A549 (cell line): Measurements from ENCODE around the gene TBC1D25. TPM values are rescaled to one million over a fixed set of nuclear protein-coding genes. Genes with fewer than 3 reads are reported as not detected.

ENCODE experiments used
- ATAC-seq, 2 experiments: fragments of 200-7000 bp in 1 of 2; fragments of >200 bp in 1 of 2; cut with Nextera tagmentation in 1 of 2; cut with Tn5 transposase in 1 of 2; 3 replicates each; pipeline versions ENCODE4 v1.8.0 to v1.9.1; 2018 to 2020; ENCODE audit warnings: mild to moderate bottlenecking in 1 of 2, moderate library complexity in 1 of 2
- CTCF ChIA-PET: fragments of 300-600 bp; sonication (Branson Sonifier 250); formaldehyde crosslinking; extraction: SDS; loops from one replicate; lab custom pipeline; 2021; ENCODE audit warnings: antibody characterized with exemption, inconsistent platforms; lab: Yijun Ruan, JAX
- POLR2A ChIA-PET: fragments of 350-600 bp; formaldehyde crosslinking; extraction: SDS; loops from one replicate; lab custom pipeline; 2021; ENCODE audit warnings: antibody characterized with exemption, inconsistent platforms; lab: Yijun Ruan, JAX
- DNase-seq, 2 experiments: peaks; one replicate each; pipeline versions ENCODE4 v3.0.0 to v3.0.0-alpha.2; 2011 to 2016; ENCODE audit warnings: low read depth in 1 of 2, low spot score in 1 of 2
- FAIRE-seq: peaks from 2 replicates; lab custom pipeline; 2011; peaks lifted over from hg19 to GRCh38; lab: Jason Lieb, UNC
- H3K27ac ChIP-seq, 2 experiments: fragments of >200 bp; sonication (Bioruptor Twin); formaldehyde crosslinking; 3 replicates each; pipeline ENCODE4 v1.5.1; 2016 to 2017
- H3K4me1 ChIP-seq: fragments of >200 bp; sonication (Bioruptor Twin); formaldehyde crosslinking; 3 replicates; pipeline ENCODE4 v1.6.1; 2016
- H3K4me2 ChIP-seq: fragments of >200 bp; sonication (Bioruptor Twin); formaldehyde crosslinking; 3 replicates; pipeline ENCODE4 v1.6.1; 2016
- H3K4me3 ChIP-seq: fragments of >200 bp; sonication (Bioruptor Twin); formaldehyde crosslinking; 3 replicates; pipeline ENCODE4 v1.5.1; 2016
- H3K9me3 ChIP-seq: fragments of >200 bp; sonication (Bioruptor Twin); formaldehyde crosslinking; 3 replicates; pipeline ENCODE4 v1.6.1; 2016
- CBX2 ChIP-seq: fragments of 200-600 bp; sonication (generic); IDR thresholded peaks from 2 replicates; pipeline ENCODE4 v1.6.1; 2016; ENCODE audit warnings: low read depth, mild to moderate bottlenecking, borderline replicate concordance
- CEBPB ChIP-seq, 2 experiments: fragments of >200 bp in 1 of 2; sonication (Bioruptor Twin) in 1 of 2; formaldehyde crosslinking in 1 of 2; IDR thresholded peaks; 2 replicates each; pipeline ENCODE4 v1.6.1; 2012 to 2016
- CHD2 ChIP-seq: fragments of 150-350 bp; IDR thresholded peaks from 2 replicates; pipeline ENCODE4 v1.6.1; 2014; ENCODE audit warnings: low read length; ENCODE audit not compliant: partially characterized antibody
- CHD4 ChIP-seq: fragments of 200-600 bp; sonication (generic); IDR thresholded peaks from 2 replicates; pipeline ENCODE4 v1.6.1; 2016; ENCODE audit warnings: antibody characterized with exemption, mild to moderate bottlenecking, borderline replicate concordance
- EP300 ChIP-seq, 2 experiments: fragments of >200 bp; sonication (Bioruptor Twin); formaldehyde crosslinking; IDR thresholded peaks; 2 replicates in 1 of 2; 3 replicates in 1 of 2; pipeline ENCODE4 v1.6.1; 2016 to 2017
- ESRRA ChIP-seq: fragments of 150-350 bp; IDR thresholded peaks from 2 replicates; pipeline ENCODE4 v1.6.1; 2014; ENCODE audit warnings: mild to moderate bottlenecking, low read length, borderline replicate concordance
- FOSL2 ChIP-seq, 2 experiments: fragments of 450-650 bp in 1 of 2; fragments of >200 bp in 1 of 2; sonication (Bioruptor Twin) in 1 of 2; formaldehyde crosslinking; IDR thresholded peaks; 2 replicates each; pipeline versions ENCODE4 v1.5.0 to v1.6.1; 2016 to 2020; ENCODE audit warnings: mild to moderate bottlenecking in 1 of 2, moderate library complexity in 1 of 2
- FOXS1 ChIP-seq: fragments of 250-450 bp; sonication (Bioruptor Pico); IDR thresholded peaks from 2 replicates; pipeline ENCODE4 v1.5.0; 2020; ENCODE audit warnings: mild to moderate bottlenecking, moderate library complexity
- HMGXB4 ChIP-seq: fragments of 250-450 bp; sonication (Bioruptor Pico); IDR thresholded peaks from 2 replicates; pipeline ENCODE4 v1.5.0; 2021; ENCODE audit warnings: mild to moderate bottlenecking, moderate library complexity, borderline replicate concordance
- JUN ChIP-seq, 2 experiments: fragments of >200 bp; sonication (Bioruptor Twin); formaldehyde crosslinking; IDR thresholded peaks; 2 replicates in 1 of 2; 3 replicates in 1 of 2; pipeline ENCODE4 v1.6.1; 2016 to 2017
- MYC ChIP-seq: IDR thresholded peaks from 2 replicates; pipeline ENCODE4 v1.6.1; 2012; ENCODE audit warnings: mild to moderate bottlenecking, inconsistent platforms, low read length, improper control_type of control experiment, borderline replicate concordance
- NPAS2 ChIP-seq: fragments of 250-450 bp; sonication (Bioruptor Pico); IDR thresholded peaks from 2 replicates; pipeline ENCODE4 v1.8.0; 2022; ENCODE audit warnings: mild to moderate bottlenecking, moderate library complexity, borderline replicate concordance
- NR3C1 ChIP-seq: fragments of >200 bp; sonication (Bioruptor Twin); formaldehyde crosslinking; IDR thresholded peaks from 3 replicates; pipeline ENCODE4 v1.6.1; 2017
- PHF8 ChIP-seq: fragments of 200-600 bp; sonication (generic); IDR thresholded peaks from 2 replicates; pipeline ENCODE4 v1.6.1; 2016; ENCODE audit warnings: low read depth, mild to moderate bottlenecking, antibody characterized with exemption, moderate library complexity, borderline replicate concordance
- POLR2A ChIP-seq: IDR thresholded peaks from 2 replicates; pipeline ENCODE4 v1.6.1; 2012; ENCODE audit warnings: mild to moderate bottlenecking, low read length
- RAD21 ChIP-seq, 2 experiments: fragments of >200 bp in 1 of 2; sonication (Bioruptor Twin) in 1 of 2; formaldehyde crosslinking in 1 of 2; IDR thresholded peaks in 1 of 2; conservative IDR thresholded peaks in 1 of 2; 2 replicates in 1 of 2; 3 replicates in 1 of 2; pipeline ENCODE4 v1.6.1; 2012 to 2018; ENCODE audit warnings: inconsistent platforms in 1 of 2
- SMC3 ChIP-seq: fragments of >200 bp; sonication (Bioruptor Twin); formaldehyde crosslinking; IDR thresholded peaks from 3 replicates; pipeline ENCODE4 v1.6.1; 2018; ENCODE audit warnings: inconsistent platforms
- TFCP2L1 ChIP-seq: fragments of 250-450 bp; sonication (Bioruptor Pico); IDR thresholded peaks from 2 replicates; pipeline ENCODE4 v1.5.0; 2021; ENCODE audit warnings: mild to moderate bottlenecking
- WGBS: methylation state at CpG from one replicate; pipeline ENCODE4 v1.1.6; 2017; ENCODE audit errors: missing lambda C conversion rate; 5-methylcytosine and 5-hydroxymethylcytosine counted together
- polyA minus RNA-seq: library from RNA; depleted of rRNA, polyadenylated mRNA; stranded (reverse); fragments of >200 nt; gene quantifications from 2 replicates; pipeline ENCODE4 v1.2.3, GENCODE V29; 2011; rRNA and poly(A)+ RNA removed
- polyA plus RNA-seq, 4 experiments: library from polyadenylated mRNA; depleted of rRNA in 3 of 4; stranded (reverse); fragments of >200 nt; fragmentation: RNase III in 1 of 4; extraction: RNeasy Plus Mini Kit Qiagen cat#74134 plus additional on column Dnase treatment in 1 of 4; gene quantifications; 2 replicates in 3 of 4; 3 replicates in 1 of 4; pipeline ENCODE4 v1.2.3, GENCODE V29; 2011 to 2017
- TF ChIP-seq, protein P1 (sequence below): fragments of >200 bp; sonication (Bioruptor Twin); formaldehyde crosslinking; IDR thresholded peaks from 3 replicates; pipeline ENCODE4 v1.5.1; 2016
- TF ChIP-seq, protein P2 (sequence below): fragments of >200 bp; sonication (Bioruptor Twin); formaldehyde crosslinking; IDR thresholded peaks from 3 replicates; pipeline ENCODE4 v1.6.1; 2016
- TF ChIP-seq, protein P3 (sequence below): IDR thresholded peaks from 2 replicates; pipeline ENCODE4 v1.6.1; 2012

Gene TBC1D25
- polyA plus RNA-seq (2011; rRNA removed) (8.6 and 10.8 TPM in 2 replicates), polyA plus RNA-seq (2017; fragmentation: RNase III; extraction: RNeasy Plus Mini Kit Qiagen cat#74134 plus additional on column Dnase treatment) (8.8 to 13.0 TPM (median 11.6 TPM) in 3 replicates), polyA minus RNA-seq (14.6 and 21.8 TPM in 2 replicates)
- polyA plus RNA-seq (2012; cell fraction: cytosol; rRNA removed) = 18.1 and 19.4 TPM in 2 replicates
- 28.9 and 29.3 TPM in 2 replicates for polyA plus RNA-seq (2012; cell fraction: nucleus; rRNA removed)

DNA sequence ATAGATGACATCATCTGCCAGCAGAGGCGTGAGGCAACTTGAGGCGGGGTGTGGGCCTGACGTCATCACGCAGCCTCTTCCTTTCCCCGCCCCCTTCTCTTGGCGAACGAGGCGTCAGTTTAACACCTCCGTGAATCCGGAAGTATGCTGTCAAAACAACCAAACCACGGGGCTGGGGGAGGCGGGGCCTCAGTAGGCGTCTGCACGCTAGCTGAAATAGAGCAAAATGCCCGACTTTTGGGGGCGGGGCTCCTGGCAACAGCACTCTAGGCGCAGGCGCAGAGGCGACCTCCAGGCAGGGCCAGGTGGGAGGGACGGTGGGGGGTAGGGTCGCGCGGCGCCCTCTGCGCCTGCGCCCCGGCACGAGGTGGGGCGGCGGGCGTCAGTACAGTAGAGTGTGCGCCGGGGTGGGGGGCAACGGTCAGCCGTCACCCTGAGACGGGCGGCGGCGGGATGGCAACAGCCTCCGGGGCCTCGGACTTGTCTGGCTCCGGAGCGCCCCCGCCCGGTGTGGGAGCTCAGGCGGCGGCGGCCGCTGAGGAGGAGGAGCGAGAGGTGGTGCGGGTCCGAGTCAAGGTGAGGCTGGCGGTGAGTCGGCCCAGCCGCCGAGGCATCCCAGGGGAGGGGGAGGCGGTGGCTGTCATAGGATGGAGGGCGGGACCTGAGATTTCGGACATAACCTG, at the start of gene TBC1D25:
Gene TBC1D25, plus strand, starts transcription at position 370 of the 683 bp plus-strand sequence. Its CDS starts 84 bp downstream, at position 454.
- POLR2A ChIA-PET = interaction anchor here (0.6 to 1.6 kb wide), 8 partner anchors 9 to 1527 kb away, joined by 3 to 14 read pairs (median 5); partner anchors contain the start of genes RBM3 and USP11
- Histone ChIP-seq H3K4me3 (peak within 1 kb of the TSS; percentile 83), H3K4me2 (peak within 1 kb of the TSS; percentile 95), H3K27ac (peak within 1 kb of the TSS; percentile 85 to 93), H3K4me1 (peaks cover 9% of the 10 kb centered on the region), H3K9me3 (no peaks in the 10 kb centered on the region)
- FAIRE-seq (peak; percentile 74), DNase-seq (peak; percentile 90 to 99), ATAC-seq (peak; percentile 91 to 93)
- CTCF ChIA-PET = interaction anchor here (0.6 to 3.0 kb wide), 9 partner anchors 10 to 458 kb away, joined by 3 to 12 read pairs (median 4); no protein-coding TSS in a partner anchor
- 1% methylated on average over 13 of the region's 59 CpGs for WGBS
- TF ChIP-seq, protein P1, sequence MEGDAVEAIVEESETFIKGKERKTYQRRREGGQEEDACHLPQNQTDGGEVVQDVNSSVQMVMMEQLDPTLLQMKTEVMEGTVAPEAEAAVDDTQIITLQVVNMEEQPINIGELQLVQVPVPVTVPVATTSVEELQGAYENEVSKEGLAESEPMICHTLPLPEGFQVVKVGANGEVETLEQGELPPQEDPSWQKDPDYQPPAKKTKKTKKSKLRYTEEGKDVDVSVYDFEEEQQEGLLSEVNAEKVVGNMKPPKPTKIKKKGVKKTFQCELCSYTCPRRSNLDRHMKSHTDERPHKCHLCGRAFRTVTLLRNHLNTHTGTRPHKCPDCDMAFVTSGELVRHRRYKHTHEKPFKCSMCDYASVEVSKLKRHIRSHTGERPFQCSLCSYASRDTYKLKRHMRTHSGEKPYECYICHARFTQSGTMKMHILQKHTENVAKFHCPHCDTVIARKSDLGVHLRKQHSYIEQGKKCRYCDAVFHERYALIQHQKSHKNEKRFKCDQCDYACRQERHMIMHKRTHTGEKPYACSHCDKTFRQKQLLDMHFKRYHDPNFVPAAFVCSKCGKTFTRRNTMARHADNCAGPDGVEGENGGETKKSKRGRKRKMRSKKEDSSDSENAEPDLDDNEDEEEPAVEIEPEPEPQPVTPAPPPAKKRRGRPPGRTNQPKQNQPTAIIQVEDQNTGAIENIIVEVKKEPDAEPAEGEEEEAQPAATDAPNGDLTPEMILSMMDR = peak; percentile 34; the same call in 2 of the 3 replicates
- TF ChIP-seq MYC (0 out of 2 replicates have a peak, but pooled peaks have one; percentile 49), FOXS1 (CRISPR knock-in tag) (no peak), CBX2 (no peak), SMC3 (no peak; the same call in 2 of the 3 replicates), POLR2A (peak; percentile 21; the same call in 1 of the 2 replicates), ESRRA (no peak), FOSL2 (IDR thresholded peaks at IDR 0.05) (no peak), FOSL2 (CRISPR knock-in tag; IDR thresholded peaks at IDR 0.05) (peak; percentile 89), CHD2 (no peak), CEBPB (IDR thresholded peaks at IDR 0.05) (peak in 1 of 2 experiments; percentile 53; a peak in 1 of 4 replicates), JUN (IDR thresholded peaks at IDR 0.05) (peak in 1 of 2 experiments; percentile 62; a peak in 2 of 5 replicates), NPAS2 (CRISPR knock-in tag) (no peak), TFCP2L1 (CRISPR knock-in tag) (0 out of 2 replicates have a peak, but pooled peaks have one; percentile 43), CHD4 (no peak), EP300 (IDR thresholded peaks at IDR 0.05) (no peak), NR3C1 (no peak), HMGXB4 (no peak; the same call in 1 of the 2 replicates), PHF8 (peak; percentile 60; the same call in 1 of the 2 replicates), RAD21 (conservative IDR thresholded peaks at IDR 0.05 in 1 of 2, IDR thresholded peaks at IDR 0.05 in 1 of 2) (peak; percentile 9 to 33; a peak in 2 of 5 replicates)
- TF ChIP-seq, protein P2, sequence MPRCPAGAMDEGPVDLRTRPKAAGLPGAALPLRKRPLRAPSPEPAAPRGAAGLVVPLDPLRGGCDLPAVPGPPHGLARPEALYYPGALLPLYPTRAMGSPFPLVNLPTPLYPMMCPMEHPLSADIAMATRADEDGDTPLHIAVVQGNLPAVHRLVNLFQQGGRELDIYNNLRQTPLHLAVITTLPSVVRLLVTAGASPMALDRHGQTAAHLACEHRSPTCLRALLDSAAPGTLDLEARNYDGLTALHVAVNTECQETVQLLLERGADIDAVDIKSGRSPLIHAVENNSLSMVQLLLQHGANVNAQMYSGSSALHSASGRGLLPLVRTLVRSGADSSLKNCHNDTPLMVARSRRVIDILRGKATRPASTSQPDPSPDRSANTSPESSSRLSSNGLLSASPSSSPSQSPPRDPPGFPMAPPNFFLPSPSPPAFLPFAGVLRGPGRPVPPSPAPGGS = 0 out of 3 replicates have a peak, but pooled peaks have one; percentile 21
- TF ChIP-seq, protein P3, sequence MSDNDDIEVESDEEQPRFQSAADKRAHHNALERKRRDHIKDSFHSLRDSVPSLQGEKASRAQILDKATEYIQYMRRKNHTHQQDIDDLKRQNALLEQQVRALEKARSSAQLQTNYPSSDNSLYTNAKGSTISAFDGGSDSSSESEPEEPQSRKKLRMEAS = peak; percentile 79
